Activated CD4-positive, CD25-positive, alpha-beta regulatory T cell treated with anti-CD3 and anti-CD28 coated beads, Interleukin-2, amount 50 U/mL, for 24 hours (primary cell): ENCODE measurements around the gene SURF1.
"Not testable (repeated sequence)": the region's sequence is repeated elsewhere in the genome, so short reads cannot be mapped to it uniquely, and the experiment has no call there.

Experiments
- ATAC-seq, 2 donors: fragments of 150-1000 bp; cut with Tn5 transposase; one replicate each; pipeline ENCODE4 v1.10.0; 2021; ENCODE audit warnings: mild to moderate bottlenecking in 1 of 2, moderate library complexity in 1 of 2

SURF1 gene, protein sequence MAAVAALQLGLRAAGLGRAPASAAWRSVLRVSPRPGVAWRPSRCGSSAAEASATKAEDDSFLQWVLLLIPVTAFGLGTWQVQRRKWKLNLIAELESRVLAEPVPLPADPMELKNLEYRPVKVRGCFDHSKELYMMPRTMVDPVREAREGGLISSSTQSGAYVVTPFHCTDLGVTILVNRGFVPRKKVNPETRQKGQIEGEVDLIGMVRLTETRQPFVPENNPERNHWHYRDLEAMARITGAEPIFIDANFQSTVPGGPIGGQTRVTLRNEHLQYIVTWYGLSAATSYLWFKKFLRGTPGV

DNA sequence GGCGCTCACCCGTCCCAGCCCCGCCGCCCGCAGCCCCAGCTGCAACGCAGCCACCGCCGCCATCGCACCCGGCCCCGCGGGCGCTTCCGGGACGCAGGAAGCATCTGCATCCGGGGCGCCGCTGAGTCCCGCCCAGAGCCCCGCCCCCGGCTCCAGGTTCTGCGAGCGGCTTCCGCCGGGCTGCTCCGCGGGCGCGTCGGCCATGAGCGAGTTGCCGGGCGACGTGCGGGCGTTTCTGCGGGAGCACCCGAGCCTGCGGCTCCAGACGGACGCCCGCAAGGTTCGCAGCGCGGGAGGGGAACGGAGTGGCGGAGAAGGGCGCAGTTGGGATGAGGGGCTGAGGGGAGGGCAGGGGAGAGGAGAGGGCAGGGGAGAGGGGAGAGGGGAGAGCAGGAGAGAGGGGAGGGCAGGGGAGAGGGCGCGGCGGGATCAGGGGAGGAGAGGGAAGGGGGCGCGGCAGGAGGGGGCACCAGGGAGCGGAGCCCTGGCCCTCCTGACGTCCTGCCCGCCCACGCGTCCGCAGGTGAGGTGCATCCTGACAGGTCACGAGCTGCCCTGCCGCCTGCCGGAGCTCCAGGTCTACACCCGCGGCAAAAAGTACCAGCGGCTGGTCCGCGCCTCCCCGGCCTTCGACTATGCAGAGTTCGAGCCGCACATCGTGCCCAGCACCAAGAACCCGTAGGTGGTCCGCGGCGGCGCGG lies at the start of gene SURF1, which contains the start of gene SURF2:
TSS of gene SURF1 (minus strand) at position 97 of the 701 bp plus-strand sequence. CDS start at position 63, 34 bp downstream.
TSS of gene SURF2 (plus strand) at position 160 of the 701 bp plus-strand sequence. CDS start at position 203, 43 bp downstream.
- ATAC-seq = peak; percentile 88 to 89

DNA sequence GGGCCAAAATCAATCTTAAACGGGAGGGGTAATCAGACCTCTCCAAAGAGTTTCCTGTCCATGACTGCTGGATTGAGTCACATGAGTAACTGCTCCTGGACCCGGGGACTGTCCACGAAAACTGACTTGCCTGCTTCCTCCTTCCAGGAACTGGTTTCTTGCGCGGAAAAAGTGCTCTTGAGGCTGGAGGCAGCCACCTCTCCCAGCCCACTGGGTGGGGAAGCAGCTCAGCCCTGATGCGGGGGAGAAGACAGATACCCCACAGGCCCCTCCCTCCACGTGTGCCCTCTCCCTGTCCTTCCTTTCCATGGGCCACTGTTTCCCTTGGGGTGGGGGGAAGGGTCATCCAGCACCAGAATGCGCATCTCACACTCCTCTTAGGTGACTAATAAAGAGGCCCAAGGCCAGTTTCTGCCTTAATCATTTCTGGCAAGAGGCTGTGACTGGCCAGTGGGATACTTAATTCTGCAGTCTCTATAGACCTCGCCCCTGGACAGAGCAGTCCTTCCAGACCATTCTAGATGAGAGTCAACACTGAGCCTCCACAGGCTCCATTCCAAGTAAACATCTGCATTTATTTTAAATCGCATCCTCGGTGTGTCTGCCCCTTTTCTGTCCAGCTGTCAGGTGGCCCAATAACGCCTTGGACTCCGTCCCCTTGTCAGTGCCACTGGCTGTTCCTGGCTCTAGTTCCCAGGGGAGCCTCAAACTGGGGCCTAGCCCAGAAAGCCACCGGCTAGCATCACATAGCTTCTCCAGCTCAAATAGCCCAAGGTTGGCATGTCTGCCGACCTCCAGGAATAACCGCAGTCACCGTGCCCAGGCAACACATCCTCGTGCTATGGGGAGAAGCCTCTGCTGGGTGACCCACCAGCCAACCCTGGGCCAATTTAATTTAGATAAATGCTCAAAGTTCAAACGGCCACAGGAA lies 49.5 kb upstream of the SURF1 start:
- ATAC-seq = no peak

DNA sequence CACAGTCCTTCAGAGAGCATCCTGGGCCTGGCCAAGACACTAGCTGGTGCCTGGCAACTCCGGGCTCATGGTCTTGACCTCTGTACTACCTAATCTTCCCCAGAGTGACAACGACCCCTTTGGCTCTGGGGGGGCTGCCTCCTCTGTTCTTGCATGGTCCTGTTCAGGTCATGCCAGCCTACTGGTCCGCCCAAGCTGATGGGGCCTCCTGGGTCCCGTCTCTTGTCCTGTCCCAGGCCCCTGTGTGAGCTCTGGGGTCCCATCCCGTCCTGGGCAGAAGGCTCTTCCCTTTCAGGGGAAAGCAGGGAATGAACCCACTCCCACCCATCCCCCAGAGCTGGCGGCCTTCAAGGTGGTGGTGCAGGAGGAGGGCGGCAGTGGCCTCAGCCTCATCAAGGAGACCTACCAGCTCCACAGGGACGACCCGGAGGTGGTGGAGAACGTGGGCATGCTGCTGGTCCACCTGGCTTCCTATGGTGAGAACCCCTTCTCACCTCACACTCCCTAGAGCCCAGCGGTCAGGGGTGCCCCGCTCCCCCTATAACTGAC lies 48.2 kb upstream of the SURF1 start:
- ATAC-seq = no peak

DNA sequence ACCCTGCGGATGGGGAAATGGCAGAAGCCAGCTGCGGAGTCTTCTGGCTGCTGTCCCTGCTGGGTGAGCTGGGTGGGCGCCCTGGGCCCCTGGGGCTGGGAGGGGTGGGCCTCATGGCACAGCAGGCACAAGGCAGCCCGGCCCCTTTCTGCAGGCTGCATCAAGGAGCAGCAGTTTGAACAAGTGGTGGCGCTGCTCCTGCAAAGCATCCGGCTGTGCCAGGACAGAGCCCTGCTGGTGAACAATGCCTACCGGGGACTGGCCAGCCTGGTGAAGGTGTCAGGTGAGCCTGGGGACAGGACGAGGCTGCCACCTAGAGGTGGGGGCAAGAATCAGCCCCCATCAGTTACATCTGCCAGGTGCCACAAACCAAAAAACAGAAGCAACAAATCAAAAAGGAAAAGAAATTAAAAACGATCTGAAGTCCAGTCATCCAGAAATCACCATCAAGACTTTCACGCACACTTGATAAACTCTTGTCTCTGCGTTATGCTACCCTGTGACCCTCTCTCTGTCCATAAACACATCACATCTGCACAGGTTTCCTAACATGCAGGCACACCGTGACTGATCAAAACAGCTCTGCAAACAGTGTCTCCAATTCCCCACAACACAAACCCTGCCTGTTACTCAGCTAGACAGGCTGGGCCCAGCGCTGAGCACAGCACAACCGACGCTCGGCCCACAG lies 47.6 kb upstream of the SURF1 start:
- ATAC-seq = peak; percentile 28 to 29

DNA sequence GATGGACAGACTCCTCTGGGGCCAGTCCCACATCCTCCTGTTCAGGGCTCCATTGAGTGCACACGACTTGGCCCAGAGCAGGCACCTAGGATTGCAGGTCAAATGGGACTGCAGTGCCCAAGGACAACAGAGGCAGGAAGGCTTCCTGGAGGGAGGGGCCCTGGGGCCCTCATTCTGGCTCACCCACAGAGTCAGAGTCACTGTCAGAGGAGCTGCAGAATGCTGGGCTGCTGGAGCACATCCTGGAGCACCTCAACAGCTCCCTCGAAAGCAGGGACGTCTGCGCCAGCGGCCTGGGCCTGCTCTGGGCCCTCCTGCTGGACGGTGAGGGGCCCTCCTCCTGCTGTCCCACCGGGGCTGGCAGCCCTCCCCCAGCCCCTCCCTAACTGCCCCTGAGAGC lies 46.4 kb upstream of the SURF1 start:
- ATAC-seq = no peak

DNA sequence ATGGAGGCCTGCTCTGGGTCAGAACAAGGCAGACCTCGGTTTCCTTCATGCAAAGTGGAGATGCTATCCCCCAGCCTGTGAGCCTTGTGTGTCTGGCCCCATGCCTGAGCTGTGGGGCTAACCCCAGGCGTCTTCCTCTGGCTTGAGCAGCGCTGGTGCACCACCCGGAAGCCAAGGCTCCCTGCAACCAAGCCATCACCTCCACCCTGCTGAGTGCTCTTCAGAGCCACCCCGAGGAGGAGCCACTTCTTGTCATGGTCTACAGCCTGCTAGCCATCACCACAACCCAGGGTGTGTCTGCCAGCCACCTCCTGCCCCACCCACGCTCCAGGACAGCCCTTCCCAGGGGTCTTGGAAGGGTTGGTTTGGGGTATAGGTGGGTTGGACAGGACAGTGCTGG lies 45.3 kb upstream of the SURF1 start:
- no peak for ATAC-seq

DNA sequence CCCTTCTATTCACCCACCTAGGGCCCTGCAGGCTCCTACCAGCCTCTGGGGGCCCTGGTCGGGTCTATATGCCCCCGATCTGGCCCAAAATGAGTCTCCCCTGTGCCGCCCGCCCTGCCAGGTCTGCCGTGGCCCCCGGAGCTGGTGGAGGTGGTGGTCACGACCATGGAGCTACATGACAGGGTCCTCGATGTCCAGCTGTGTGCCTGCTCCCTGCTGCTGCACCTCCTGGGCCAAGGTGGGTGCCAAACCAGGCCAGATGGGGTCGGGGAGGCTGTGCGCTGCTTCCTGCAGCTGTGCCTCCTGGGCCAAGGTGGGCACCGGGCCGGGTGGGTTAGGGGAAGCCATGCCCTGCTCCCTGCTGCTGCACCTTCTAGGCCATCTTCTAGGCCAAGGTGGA lies 44.0 kb upstream of the SURF1 start:
- ATAC-seq = no peak

DNA sequence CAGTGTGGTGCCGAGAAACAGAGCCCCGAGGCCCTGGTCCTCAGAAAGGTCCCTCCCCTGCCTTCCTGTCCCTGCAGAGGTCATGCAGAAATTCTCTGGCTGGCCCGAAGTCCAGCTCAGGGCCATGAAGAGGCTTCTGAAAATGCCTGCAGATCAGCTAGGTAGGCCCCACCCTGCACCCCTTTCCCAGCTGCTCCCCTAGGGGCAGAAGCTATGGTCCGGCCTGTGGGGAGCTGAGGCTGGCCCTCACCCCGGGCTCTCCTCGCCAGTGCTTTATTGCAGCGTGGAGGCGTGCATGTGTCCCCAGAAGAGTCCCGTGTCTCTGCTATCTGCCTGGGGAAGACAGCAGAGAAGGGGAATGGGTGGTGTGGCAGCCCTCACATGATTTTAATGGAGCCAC lies 41.6 kb upstream of the SURF1 start:
- no peak for ATAC-seq

DNA sequence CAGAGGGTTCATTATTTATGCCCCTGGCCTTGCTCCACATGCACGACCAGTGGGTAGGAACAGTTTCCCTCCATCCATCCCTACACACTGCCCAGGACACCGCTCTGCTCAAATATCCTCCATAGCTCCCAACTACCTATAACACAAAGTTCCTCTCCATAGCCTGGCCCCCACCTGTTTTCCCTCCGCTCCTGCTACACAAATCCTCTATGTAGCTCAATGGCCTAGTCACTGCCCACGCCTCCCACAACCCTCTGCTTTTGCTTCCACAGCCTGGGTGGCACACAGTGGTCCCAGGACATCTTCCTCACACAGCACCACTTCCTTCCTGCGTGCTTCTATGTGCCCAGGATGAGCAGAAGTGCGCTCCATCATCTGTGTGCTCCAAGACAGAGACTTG lies 41.1 kb upstream of the SURF1 start:
- ATAC-seq = peak in 1 of 2 donors; percentile 9

DNA sequence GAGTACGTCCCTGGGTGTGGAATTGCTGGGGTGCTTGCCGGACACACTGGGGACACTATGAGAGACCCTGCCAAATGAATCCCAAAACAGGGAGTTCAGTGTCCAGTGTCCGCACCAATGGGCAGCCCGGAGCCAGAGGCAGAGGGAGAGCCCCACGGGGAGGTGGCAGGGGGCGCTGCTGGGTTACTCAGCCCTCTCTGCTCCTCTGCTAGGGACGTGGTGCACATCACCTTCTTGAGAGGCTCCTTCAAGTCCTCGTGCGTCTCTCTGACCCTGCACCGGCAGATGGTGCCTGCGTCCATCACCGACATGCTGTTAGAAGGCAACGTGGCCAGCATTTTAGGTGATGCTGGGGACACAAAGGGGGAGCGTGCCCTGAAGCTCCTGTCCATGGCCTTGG lies 40.7 kb upstream of the SURF1 start:
- peak; percentile 6 to 37 for ATAC-seq

DNA sequence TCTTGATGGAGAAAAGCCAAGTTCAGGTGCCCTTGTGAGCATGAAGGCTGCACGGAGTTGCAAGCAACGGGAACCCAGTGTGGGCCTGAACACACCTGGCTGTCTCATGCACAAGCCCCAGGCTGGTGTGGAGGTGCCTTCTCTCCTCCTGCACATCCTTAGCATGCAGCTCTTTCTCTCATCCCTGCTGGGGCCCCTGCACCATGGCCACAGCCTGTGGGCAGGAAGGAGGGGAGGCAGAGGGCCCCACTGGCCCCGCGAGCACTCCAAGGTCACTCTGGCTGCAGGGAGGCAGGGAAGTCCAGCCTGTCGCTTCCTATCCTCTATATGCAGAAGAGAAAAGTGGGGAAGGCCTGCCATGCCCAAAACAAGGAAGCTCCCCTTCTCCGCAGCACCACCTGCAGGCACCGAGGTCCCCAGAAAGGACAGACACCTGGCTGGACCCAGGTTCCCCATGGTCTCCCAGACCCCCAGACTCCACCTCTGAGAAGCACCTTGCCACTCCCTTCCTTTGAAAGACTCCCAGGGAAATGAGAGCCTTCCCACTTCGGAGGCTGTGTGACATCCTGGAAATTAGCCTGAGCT lies 38.5 kb upstream of the SURF1 start:
- ATAC-seq = no peak

DNA sequence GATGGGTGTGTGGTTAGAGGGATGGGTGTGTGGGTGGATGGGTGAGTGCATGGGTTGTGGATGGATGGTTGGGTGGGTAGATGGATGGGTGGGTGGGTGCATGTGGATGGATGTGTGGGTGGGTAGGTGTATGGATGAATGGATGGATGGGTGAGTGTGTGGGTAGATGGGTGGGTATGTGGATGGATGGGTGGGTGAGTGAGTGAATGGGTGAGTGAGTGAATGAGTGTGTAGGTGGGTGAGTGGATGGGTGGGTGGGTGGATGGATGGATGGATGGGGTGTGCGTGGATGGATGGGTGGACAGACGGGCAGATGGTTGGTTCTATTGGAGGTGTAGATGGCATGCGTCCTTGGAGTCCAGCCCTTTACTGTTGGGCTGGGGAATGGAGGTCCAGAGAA lies 37.1 kb upstream of the SURF1 start:
- no peak for ATAC-seq

DNA sequence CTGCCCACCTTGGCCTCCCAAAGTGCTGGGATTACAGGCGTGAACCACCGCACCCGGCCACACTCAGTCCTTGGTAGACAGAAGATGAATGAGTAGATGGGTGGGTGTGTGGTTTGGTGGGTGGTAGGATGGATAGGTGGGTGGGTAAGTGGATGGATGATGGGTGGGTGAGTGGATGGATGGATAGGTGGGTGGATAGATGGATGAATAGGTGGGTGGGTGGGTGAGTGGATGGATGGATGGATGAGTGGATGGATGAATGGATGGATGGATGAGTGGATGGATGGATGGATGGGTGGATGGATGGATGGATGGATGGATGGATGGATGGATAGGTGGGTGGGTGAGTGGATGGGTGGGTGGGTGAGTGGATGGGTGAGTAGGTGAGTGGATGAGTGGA lies 36.0 kb upstream of the SURF1 start:
- ATAC-seq = not testable (repeated sequence)

DNA sequence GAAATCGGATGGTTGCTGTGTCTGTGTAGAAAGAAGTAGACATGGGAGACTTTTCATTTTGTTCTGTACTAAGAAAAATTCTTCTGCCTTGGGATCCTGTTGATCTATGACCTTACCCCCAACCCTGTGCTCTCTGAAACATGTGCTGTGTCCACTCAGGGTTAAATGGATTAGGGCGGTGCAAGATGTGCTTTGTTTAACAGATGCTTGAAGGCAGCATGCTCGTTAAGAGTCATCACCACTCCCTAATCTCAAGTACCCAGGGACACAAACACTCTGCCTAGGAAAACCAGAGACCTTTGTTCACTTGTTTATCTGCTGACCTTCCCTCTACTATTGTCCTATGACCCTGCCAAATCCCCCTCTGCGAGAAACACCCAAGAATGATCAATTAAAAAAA lies 35.2 kb upstream of the SURF1 start:
- not testable (repeated sequence) for ATAC-seq

DNA sequence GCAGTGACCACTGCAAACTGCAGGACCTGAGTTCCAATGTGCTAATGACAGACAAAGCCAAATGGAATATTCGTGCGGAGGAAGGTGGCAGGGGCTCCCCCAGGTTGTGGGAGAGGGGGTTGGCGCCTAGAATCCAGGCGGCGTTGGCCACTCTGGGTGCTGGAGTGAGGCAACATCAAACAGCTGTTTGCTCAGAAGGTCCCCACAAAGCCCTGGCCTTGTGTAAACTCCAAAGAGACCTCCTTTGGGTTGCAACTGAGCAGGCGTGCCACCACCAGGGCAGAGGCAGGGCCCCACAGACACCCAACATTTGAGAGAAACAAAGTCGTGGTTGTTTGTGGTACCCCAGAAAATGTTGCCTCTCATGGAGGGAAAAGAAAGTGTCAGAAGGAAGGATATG lies 34.4 kb upstream of the SURF1 start:
- no peak for ATAC-seq

DNA sequence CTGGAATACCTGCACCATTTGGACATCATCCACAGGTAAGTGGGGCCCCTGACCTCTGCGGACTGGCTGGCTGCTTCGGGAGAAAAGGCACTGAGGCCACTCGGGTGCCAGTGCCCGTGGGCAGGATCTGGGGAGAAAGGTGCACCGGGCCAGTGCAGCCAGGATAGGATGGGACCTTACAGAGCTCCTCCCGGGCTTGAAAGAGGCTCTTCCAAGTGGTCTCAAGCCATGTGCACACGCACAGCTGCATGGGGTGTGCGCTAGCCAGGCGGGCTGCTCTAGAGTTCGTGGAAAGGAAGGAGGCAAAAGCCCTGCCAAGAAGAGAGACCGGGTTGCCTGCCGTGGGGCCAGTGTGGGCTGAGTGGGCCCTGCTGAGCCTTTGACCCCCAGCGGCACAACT lies 33.3 kb upstream of the SURF1 start:
- no peak for ATAC-seq

DNA sequence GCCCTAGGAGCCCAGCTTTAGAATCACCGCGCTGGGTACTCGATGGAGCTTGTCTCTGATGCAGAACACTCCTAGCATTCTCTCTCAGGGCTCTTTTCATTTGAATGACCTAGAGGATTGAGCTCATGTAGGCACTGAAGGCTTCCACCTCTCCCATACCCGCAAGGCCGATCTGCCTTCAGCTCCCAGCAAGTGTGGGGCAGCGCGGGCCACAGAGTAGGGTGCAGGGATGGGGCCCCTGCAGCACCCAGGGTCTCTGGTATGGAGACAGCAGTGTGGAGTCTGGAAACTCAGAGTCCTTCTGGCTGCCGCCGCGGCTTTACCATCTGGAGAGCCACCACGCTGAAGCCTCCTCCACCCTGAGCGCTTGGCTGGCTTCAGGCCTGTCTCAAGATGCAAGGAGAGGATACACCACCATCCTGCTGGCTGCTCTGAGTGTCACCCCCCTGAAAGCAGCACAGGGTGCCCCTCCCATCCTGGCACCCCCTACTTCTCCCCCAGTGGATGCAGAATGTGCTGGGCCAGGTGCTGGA lies 32.8 kb upstream of the SURF1 start:
- ATAC-seq = no peak

DNA sequence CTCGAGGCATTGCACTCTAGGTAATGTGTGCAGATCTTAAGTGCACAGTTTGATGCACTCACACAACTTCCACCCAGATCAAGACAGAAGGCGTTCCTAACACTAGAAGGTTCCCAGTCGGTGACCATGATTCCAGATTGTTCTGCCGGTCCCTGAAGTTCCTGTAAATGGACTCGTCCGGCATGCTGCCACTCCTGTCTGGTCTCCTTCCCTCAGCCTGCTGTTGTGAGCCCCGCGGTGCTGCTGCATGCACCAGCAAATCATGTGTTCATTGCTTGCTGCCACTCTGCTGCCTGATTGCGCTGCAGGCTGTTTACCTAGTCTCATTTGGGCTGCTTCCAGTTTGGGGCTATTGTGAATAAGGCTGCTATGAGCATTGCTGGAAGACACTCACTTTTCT lies 31.4 kb upstream of the SURF1 start:
- ATAC-seq = no peak

DNA sequence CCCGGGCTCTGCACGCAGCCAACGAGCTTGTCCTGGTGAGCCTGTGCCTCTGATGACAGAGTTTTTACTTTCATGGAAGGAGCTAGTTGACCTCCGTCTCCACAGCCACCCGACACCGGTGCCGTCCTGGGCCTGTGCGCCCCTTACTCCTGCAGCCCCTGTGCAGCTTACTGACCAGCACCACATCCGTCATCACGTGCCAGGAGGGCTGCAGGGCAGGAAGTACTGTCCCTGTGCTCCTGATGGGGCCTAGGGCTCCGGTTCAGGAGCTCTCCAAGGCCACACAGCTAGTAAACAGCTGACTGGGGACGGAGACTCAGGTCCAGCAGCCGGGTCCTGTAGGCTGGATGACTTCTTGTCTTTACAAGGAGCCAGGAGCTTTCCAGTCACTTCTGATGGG lies 30.1 kb upstream of the SURF1 start:
- no peak for ATAC-seq

DNA sequence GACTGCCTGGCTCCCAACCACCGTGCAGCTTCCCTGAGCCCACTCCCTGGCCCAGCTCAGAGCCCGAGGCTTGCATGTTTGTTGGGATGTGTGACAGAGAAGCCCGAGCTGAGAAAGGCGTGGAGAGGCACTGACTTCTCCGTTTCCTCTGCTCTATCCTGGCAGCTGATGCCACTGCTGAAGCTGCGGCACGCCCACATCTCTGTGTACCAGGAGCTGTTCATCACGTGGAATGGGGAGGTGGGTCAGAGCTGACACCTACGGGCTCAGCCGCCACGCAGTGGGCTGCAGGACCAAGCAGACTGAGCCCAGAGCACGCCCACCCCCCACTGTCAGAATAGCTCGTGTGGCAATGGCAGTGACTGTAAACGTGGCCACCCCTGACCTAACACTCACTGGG lies 29.2 kb upstream of the SURF1 start:
- ATAC-seq = no peak

DNA sequence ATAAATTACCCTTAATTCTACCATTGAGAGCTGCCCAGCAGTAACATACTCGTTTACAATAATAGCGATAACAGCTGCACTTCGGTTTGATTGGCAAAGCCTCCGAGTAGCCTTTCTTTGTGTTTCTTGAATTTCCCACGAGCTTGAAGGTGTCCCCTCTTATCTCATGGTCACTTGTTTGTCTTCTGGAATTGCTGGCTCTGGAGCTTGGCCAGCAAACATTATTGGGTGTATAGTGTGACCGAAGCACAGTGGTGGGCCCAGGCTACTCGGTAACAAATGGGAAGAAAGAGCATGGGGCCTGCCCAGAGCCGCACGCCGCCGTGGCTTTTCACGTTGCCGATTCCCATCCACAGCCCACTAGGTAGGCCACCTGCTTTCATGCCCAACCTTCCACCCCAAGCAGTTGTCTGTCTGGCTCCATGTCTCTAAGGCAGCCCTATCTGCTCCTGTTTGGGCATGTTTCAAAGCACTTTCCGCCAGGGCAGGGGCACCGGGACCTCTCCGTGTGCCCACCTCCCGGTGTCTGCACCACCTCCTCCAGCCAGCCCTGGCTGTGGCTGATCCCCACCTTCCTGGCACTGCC lies 28.5 kb upstream of the SURF1 start:
- no peak for ATAC-seq
